ENCODE measurements around the gene COL8A1.
"Not testable (repeated sequence)": the region's sequence is repeated elsewhere in the genome, so short reads cannot be mapped to it uniquely, and the experiment has no call there.

COL8A1 gene

GRCh38 chr3:99638167-99638948, at the start of gene COL8A1:
Gene COL8A1 (plus strand): TSS chr3:99638594. CDS start chr3:99790683, 152,089 bp downstream.
- FAIRE-seq, result no peak

GRCh38 chr3:99589168-99589567, 49.2 kb upstream of the COL8A1 start:
- not testable (repeated sequence) for FAIRE-seq

DNA sequence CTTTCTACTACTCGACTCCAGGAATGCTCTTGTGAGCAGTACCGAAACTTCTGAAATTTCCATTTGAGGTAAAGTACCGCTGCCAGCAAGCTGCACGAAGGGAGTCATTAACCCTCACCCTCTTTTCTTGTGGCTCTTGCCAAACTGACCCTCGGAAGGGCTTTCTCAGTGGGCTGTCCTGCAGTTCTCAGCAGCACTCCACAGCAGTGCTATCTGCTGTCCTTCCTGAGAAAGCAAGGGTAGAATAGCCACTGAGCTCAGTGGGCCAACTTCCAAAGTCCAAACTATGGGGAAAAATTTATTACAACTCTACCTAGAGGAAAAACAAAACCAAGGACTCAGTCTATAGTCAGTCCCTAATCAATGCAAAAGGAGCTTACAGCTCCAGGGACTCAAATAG, 38.5 kb upstream of the COL8A1 start:
- FAIRE-seq, result no peak

- no peak for FAIRE-seq
These were observed 36.9 kb upstream of the COL8A1 start for GRCh38 chr3:99601515-99601914.

DNA sequence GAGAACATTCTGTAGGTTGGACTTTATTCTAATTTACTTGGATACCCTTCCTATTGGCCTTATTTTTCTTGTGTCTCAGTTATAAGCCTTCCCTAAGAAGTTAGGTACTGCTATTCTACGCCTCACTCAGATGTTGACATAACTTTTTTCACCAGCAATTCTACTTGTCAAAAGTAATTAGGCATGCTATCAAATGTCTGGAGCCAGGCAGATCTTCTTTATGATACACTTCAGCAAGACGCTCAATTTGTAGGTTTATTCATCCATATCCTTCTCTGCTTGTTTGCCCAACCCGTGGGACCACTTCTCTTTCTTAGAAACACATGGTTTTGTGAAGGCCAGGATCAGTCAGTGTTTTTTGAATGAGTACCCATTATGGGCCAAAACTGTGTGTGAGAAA, 36.2 kb upstream of the COL8A1 start:
- no peak for FAIRE-seq

GRCh38 chr3:99607151-99607550, 31.2 kb upstream of the COL8A1 start:
- FAIRE-seq, result no peak

DNA sequence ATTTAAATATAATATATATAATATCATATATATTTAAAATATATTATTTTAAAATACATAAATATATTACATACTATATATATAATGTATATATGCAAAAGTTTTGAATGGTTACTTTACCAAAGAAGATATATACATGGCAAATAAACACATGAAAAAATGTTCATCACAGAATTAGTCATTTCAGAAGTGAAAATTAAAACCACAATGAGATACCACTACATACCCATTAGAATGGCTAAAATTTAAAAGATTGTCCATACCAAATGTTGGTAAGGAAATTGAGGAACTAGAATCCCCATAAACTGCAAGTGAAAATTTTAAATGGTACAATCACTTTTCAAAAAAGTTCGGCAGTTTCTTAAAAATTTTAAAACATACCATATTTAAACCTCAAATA, 23.6 kb upstream of the COL8A1 start:
- FAIRE-seq, result peak; percentile 24

- FAIRE-seq, result no peak
These were observed 18.2 kb upstream of the COL8A1 start for GRCh38 chr3:99620077-99620767.

DNA sequence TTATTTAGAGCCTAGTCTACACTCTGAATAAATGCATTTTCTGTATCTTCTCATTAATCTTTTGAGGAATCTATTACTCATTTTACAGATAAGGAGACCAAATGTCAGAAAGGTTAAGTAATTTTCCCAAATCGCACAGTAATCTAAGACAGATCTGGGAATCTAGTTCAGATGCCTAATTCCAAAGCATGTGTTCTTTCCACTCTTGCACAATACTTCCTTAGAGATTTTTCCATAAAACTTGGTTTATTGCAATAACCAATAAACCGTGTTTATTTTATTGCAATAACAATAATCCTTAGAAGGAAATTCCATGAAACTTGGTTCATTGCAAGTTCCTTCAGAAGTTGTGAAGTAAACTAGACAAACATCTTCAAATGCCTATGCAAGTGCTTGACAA, 17.4 kb upstream of the COL8A1 start:
- FAIRE-seq, result no peak

DNA sequence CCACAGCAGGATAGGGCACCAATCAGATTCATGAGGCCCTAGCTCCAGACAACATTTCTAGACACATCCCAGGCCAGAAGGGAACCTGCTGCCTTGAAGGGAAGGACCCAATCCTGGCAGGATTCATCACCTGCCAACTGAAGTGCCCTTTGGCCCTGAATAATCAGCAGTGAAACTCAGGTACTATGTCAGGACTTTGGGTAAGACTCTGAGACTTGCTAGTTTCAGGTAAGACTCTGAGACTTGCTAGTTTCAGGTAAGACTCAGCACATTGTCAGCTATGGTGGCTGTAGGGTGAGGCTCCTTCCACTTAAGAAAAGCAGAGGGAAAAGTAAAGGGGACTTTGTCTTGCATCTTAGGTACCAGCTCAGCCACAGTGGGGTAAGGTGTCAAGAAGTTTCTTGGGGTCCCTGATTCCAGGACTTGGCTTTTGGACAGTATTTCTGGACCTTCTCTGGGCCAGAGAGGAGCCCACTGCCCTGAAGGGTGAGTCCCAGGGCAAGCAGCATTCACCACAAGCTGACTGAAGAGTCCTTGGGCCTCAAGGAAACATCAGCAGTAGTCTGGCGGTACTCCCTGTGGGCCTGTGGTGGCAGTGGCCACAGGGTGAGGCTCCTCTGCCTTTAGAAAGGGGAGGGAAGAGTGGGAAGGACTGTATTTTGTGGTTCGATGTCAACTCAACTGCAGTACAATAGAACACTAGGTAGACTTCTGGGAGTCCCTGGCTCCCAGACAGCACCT, 13.7 kb upstream of the COL8A1 start:
- FAIRE-seq, result no peak

GRCh38 chr3:99625237-99625622, 13.2 kb upstream of the COL8A1 start:
- no peak for FAIRE-seq

- FAIRE-seq, result no peak
These were observed 12.6 kb upstream of the COL8A1 start for GRCh38 chr3:99625643-99626416.

- FAIRE-seq, result no peak
These were observed 12.0 kb upstream of the COL8A1 start for GRCh38 chr3:99626417-99626788.

GRCh38 chr3:99627062-99627826, 11.2 kb upstream of the COL8A1 start:
- FAIRE-seq, result no peak

- FAIRE-seq, result no peak
These were observed 7.6 kb upstream of the COL8A1 start for GRCh38 chr3:99630815-99631214.

GRCh38 chr3:99633887-99634558, 4.4 kb upstream of the COL8A1 start:
- no peak for FAIRE-seq

DNA sequence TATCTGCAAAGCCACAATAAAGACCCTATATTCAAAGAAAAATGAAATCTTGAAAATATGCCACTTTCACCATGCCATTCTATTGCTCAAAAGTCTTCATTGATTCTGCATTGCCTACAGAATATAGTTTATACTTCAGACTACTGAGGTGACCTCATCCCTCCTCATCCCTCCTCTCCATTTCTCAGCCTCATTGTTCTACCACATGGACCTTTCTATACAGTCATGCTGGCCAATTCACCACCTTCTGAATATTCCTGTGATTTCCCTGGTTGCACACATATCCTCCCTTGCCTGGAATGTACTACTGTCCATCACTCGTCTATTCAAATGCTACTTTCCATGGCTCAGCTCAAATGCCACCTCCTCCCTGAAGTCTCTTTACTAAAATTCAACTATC, 3.5 kb upstream of the COL8A1 start:
- FAIRE-seq, result no peak

DNA sequence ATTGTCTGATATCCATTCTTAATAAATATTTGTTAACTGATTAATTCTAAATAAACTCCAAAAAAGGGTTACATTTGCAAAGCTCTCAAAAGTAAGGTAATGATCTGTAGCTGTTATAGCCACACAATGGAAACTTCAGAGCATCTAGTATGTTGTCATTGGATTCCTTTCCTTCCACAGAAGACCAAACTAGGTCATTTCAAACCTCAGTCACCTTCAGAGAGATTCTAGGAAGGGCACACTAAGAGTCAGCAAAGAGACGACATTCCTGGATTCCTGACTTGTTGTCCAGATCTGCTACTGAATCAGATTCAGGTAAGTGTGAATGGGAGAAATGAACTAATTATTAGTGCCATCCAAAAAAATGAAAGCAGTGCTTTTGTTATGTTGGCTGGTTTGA, 3.0 kb upstream of the COL8A1 start:
- FAIRE-seq, result no peak

GRCh38 chr3:99637016-99637367, 1.4 kb upstream of the COL8A1 start:
- FAIRE-seq, result no peak

GRCh38 chr3:99637368-99638111, 854 bp upstream of the COL8A1 start:
- no peak for FAIRE-seq

DNA sequence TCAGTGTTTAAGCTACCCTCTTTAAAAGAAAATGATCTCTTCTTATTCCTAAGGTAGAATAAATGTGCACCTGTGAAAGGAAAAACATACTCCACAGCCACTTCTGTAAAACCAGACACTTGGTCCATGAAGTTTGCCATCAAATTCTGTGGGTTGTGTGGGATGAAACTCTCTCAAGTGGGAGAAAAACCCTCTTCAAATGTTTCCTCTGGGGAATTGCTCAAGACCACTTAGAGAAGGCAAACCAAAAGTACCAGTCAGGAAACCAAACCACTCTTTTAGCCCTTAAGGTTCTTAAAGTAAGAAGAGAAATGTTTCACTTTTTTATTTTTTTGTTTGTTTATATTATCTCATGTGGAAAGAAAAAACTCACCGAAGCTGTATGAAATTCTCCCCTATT, 1.2 kb downstream of the COL8A1 start:
- no peak for FAIRE-seq

Measured in colon (tissue), 2 donors.